ENCODE results near the gene BARHL1. TPM values are rescaled to one million over a fixed set of nuclear protein-coding genes. Genes with fewer than 3 reads are reported as not detected.

Gene BARHL1
- total RNA-seq, 4 donors from 2014 or later: not detected

DNA sequence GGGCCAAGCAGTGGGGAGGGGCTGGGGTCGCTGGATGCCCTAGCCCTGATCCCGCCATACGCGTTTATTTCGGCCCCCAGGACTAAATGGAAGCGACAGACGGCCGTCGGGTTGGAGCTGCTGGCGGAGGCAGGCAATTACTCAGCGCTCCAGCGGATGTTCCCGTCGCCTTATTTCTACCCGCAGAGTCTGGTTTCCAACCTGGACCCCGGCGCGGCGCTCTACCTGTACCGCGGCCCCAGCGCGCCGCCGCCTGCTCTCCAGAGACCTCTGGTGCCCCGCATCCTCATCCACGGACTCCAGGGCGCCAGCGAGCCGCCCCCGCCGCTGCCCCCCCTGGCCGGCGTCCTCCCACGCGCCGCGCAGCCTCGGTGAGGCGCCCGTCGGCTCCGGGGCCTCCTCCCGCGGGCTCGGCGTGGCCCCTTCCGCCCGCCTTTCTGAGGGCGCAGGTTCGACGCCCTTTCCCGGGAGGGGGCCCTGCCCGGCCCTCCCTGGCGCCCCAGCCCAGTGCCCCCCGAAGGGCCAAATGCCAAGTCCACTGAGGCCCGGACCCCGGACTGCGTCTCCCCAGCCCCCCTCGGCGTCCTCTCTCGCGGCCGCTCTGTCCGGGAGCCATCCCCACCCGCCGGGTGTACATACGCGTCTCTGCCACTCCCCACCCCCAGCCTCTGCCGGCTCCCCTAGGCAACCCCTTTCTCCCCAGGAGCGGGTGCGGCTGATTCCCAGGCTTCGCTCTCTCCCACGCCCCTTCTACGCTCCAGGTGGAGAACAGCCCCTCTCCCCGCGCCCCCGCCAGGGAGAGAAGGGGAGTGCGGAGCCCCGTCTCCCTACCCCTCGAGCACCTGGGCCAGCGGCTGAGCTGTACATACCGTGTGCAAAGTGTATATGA, 7.0 kb downstream of the BARHL1 start:
- intact Hi-C loops (cut with DNase I; ENCODE audit: low total_unique reads) (no loop called here), in situ Hi-C loops (cut with MboI; ENCODE audit: low sequenced_read_pairs in 4 of 4) (no loop called here)
- H3K27ac ChIP-seq: no peak overlapping the region
- H3K4me1 ChIP-seq: no peaks in the 10 kb centered on the region
- ATAC-seq: no peak
- H3K36me3 ChIP-seq: peaks cover 0 to 4% of the 10 kb centered on the region in 2 donors
- TF ChIP-seq POLR2A (IDR thresholded peaks at IDR 0.05): no peak
- TF ChIP-seq, protein P1, sequence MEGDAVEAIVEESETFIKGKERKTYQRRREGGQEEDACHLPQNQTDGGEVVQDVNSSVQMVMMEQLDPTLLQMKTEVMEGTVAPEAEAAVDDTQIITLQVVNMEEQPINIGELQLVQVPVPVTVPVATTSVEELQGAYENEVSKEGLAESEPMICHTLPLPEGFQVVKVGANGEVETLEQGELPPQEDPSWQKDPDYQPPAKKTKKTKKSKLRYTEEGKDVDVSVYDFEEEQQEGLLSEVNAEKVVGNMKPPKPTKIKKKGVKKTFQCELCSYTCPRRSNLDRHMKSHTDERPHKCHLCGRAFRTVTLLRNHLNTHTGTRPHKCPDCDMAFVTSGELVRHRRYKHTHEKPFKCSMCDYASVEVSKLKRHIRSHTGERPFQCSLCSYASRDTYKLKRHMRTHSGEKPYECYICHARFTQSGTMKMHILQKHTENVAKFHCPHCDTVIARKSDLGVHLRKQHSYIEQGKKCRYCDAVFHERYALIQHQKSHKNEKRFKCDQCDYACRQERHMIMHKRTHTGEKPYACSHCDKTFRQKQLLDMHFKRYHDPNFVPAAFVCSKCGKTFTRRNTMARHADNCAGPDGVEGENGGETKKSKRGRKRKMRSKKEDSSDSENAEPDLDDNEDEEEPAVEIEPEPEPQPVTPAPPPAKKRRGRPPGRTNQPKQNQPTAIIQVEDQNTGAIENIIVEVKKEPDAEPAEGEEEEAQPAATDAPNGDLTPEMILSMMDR (IDR thresholded peaks at IDR 0.05 in 4 of 5, conservative IDR thresholded peaks at IDR 0.05 in 1 of 5): no peak
- no peaks in the 10 kb centered on the region for H3K9me3 ChIP-seq
- DNase-seq: no peak
- H3K27me3 ChIP-seq: peaks cover 76 to 84% (median 81%) of the 10 kb centered on the region in 3 donors
- no peak overlapping the region for H3K4me3 ChIP-seq

DNA sequence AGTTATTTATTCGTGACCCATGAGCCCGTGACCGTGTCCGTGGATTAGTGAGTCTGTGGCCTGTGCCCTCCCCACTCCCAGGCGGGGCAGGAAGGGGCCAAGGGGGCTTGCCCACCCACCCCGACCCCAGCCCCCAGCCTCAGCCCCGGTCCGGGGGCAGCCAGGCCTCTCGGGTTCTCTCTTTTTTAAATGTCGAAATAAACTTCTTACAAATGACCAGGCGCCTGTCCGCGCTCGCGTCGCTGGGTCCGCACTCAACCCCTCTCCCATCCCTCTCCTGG, 7.6 kb downstream of the BARHL1 start:
- H3K4me3 ChIP-seq: no peak overlapping the region
- H3K9me3 ChIP-seq: no peaks in the 10 kb centered on the region
- no peaks in the 10 kb centered on the region for H3K4me1 ChIP-seq
- ATAC-seq (no peak), DNase-seq (no peak)
- peaks cover 70 to 79% (median 77%) of the 10 kb centered on the region in 3 donors for H3K27me3 ChIP-seq
- peaks cover 0 to 10% of the 10 kb centered on the region in 2 donors for H3K36me3 ChIP-seq
- TF ChIP-seq POLR2A (IDR thresholded peaks at IDR 0.05): no peak
- TF ChIP-seq, protein P1 (IDR thresholded peaks at IDR 0.05 in 4 of 5, conservative IDR thresholded peaks at IDR 0.05 in 1 of 5): no peak
- intact Hi-C loops (cut with DNase I; ENCODE audit: low total_unique reads): no loop called here
- no peak overlapping the region for H3K27ac ChIP-seq
- in situ Hi-C loops (cut with MboI; ENCODE audit: low sequenced_read_pairs in 4 of 4): no loop called here

DNA sequence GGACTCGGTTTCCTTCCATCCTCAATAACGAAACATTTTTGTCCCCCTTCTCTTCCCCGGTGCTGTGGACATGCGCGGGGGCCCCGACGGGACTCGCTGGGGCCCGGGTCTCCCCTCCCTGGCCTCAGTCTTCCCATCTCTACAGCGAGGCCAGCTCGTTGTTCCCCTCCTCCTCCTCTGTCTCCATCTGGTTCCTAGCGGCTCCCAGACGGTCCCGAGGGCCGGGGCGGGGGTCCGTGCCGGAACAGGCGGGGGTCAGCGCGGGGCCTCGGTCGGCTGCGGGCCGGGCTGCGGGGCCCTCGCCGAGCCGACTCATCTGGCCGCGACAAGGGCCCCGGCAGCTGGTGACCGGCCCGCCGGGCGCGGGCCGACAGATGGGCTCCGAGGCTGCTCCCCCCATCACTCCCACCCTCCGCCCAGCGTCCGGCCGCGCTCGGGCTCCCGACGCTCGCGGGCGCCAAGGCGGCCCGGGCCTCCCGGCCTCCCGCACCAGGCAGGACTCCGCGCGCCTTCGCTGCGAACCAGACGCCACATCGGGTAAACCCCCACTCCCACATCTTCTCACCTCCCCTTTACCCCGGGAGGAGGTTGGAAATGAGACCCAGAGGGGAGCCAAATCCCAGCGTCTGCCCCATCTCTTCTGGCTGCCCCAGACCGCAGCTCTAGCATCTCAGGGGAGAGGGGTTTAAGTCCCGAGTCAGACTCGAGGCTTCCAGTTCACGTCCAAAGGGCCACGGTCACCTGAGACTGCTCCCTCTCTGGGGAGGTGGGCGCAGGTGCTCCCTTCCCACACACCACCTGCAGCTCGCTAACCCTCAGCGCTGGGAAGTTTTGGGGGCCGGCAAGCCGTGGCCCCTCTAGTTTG, 8.1 kb downstream of the BARHL1 start:
- Histone ChIP-seq H3K27ac (no peak overlapping the region), H3K27me3 (peaks cover 65 to 73% (median 73%) of the 10 kb centered on the region in 3 donors), H3K9me3 (no peaks in the 10 kb centered on the region), H3K4me1 (no peaks in the 10 kb centered on the region), H3K36me3 (peaks cover 0 to 16% of the 10 kb centered on the region in 2 donors), H3K4me3 (no peak overlapping the region)
- ATAC-seq: no peak
- TF ChIP-seq, protein P1 (IDR thresholded peaks at IDR 0.05 in 4 of 5, conservative IDR thresholded peaks at IDR 0.05 in 1 of 5): no peak
- no peak for TF ChIP-seq POLR2A (IDR thresholded peaks at IDR 0.05)
- in situ Hi-C loops (cut with MboI; ENCODE audit: low sequenced_read_pairs in 4 of 4) (no loop called here), intact Hi-C loops (cut with DNase I; ENCODE audit: low total_unique reads) (no loop called here)
- no peak for DNase-seq

DNA sequence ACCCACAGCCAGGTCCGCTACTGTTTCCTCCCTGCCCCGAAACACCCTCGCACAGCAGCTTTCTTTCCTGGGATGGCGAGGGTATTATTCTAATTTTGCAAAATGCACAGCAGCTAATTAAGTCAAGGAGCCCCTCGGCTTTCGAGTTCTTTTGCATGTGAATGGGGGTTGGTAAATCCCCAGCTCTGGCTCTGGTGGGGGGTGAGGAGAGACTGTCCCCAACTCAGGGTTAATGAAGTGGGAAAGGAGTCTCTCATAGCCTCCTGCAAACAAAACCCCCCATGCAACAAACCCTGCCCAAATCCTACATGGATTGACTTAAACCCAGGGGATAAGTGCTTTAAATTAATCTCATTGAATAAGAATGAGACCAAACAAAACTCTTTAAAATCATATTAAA, 8.8 kb downstream of the BARHL1 start:
- Histone ChIP-seq H3K27ac (no peak overlapping the region), H3K36me3 (peaks cover 0 to 16% of the 10 kb centered on the region in 2 donors), H3K4me1 (no peaks in the 10 kb centered on the region), H3K9me3 (no peaks in the 10 kb centered on the region), H3K27me3 (peaks cover 58 to 67% (median 66%) of the 10 kb centered on the region in 3 donors), H3K4me3 (no peak overlapping the region)
- ATAC-seq: no peak
- in situ Hi-C loops (cut with MboI; ENCODE audit: low sequenced_read_pairs in 4 of 4): no loop called here
- TF ChIP-seq POLR2A (IDR thresholded peaks at IDR 0.05): no peak
- TF ChIP-seq, protein P1 (IDR thresholded peaks at IDR 0.05 in 4 of 5, conservative IDR thresholded peaks at IDR 0.05 in 1 of 5): no peak
- intact Hi-C loops (cut with DNase I; ENCODE audit: low total_unique reads): no loop called here
- no peak for DNase-seq

All from gastrocnemius medialis (tissue), 4 donors.